ENCODE measurements around the gene ID2. TPM values are rescaled to one million over a fixed set of nuclear protein-coding genes. Genes with fewer than 3 reads are reported as not detected.

ID2 gene
- total RNA-seq, 2 donors from 2014 or later = 172 to 238 TPM

DNA sequence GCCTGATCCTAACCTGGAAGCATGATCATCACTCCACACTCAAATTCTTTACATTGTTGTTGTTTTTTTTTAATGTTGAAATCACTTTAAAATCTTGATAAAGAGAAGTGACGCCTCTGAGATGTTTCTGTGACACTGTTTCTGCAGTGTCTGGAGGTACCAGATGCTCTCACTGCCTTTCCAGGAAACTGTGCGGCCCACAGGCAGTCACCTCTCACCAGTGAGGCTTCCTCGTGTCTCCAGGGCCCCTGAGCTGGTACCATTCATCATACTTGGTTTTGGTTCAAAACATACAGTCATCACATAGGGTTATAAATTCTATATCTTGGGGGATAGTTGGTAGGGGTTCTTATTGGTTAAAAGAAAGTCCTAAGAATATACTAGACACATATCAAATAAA lies 10.1 kb upstream of the ID2 start:
- Histone ChIP-seq H3K9me3 (no peaks in the 10 kb centered on the region), H3K4me3 (no peak overlapping the region), H3K36me3 (no peaks in the 10 kb centered on the region), H3K27ac (no peak overlapping the region), H3K4me1 (replicated peaks) (no peaks in the 10 kb centered on the region), H3K27me3 (replicated peaks; ENCODE audit: insufficient read depth) (no peaks in the 10 kb centered on the region)
- intact Hi-C loops (cut with DNase I) = no loop called here
- TF ChIP-seq, protein P1, sequence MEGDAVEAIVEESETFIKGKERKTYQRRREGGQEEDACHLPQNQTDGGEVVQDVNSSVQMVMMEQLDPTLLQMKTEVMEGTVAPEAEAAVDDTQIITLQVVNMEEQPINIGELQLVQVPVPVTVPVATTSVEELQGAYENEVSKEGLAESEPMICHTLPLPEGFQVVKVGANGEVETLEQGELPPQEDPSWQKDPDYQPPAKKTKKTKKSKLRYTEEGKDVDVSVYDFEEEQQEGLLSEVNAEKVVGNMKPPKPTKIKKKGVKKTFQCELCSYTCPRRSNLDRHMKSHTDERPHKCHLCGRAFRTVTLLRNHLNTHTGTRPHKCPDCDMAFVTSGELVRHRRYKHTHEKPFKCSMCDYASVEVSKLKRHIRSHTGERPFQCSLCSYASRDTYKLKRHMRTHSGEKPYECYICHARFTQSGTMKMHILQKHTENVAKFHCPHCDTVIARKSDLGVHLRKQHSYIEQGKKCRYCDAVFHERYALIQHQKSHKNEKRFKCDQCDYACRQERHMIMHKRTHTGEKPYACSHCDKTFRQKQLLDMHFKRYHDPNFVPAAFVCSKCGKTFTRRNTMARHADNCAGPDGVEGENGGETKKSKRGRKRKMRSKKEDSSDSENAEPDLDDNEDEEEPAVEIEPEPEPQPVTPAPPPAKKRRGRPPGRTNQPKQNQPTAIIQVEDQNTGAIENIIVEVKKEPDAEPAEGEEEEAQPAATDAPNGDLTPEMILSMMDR (IDR thresholded peaks at IDR 0.05) = no peak
- TF ChIP-seq POLR2AphosphoS5 (IDR thresholded peaks at IDR 0.05) = no peak
- no peak for TF ChIP-seq POLR2A (IDR thresholded peaks at IDR 0.05)
- no peak for DNase-seq (ENCODE audit: low spot score)
- 88% methylated on average over 3 of the region's 3 CpGs for WGBS

DNA sequence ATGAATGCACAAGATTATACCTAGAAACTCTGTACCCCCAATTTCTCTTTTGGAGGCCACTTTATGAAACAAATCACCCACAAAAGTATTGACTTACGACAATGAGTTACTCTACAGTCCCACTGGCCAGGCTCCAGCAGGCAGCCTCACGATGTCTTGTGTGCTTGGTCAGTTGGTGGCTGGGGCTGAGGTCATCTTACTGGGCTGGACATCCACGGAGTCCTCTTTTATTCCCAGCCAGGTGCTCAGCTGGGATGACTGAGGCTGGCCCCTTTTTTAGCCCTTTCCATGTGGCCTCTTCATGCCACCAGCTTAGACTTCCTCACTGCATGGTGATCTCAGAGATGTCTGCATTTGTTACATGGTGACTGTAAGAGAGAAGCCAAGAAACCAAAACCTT lies 8.9 kb upstream of the ID2 start:
- 89% methylated on average over 3 of the region's 3 CpGs for WGBS
- Histone ChIP-seq H3K9me3 (no peaks in the 10 kb centered on the region), H3K27me3 (replicated peaks; ENCODE audit: insufficient read depth) (no peaks in the 10 kb centered on the region), H3K4me1 (replicated peaks) (peaks cover 5% of the 10 kb centered on the region), H3K36me3 (no peaks in the 10 kb centered on the region), H3K4me3 (no peak overlapping the region), H3K27ac (no peak overlapping the region)
- TF ChIP-seq POLR2A (IDR thresholded peaks at IDR 0.05) = no peak
- TF ChIP-seq POLR2AphosphoS5 (IDR thresholded peaks at IDR 0.05) = no peak
- TF ChIP-seq, protein P1 (IDR thresholded peaks at IDR 0.05) = no peak
- DNase-seq (ENCODE audit: low spot score) = no peak
- intact Hi-C loops (cut with DNase I) = no loop called here

DNA sequence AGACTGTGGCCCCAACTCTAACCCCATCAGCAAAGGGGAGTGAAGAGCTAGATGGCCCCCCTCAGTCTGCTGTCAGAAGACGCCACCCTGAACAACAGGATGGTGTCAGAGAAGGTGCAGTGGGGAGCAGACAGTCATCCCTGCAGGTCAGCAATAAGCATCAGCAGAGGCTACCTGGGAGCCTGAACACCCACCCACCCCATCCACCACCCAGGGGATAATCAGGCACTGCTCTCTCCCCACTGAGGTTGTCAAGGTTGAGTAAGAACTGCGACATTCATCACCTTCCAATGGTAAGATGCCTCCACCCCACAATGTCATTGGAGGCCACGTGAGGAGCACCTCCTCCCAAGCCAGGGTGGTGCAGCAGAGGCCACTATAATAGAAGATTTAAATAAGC lies 8.5 kb upstream of the ID2 start:
- H3K4me1 ChIP-seq (replicated peaks) = peaks cover 5% of the 10 kb centered on the region
- TF ChIP-seq POLR2A (IDR thresholded peaks at IDR 0.05) = no peak
- TF ChIP-seq POLR2AphosphoS5 (IDR thresholded peaks at IDR 0.05) = no peak
- TF ChIP-seq, protein P1 (IDR thresholded peaks at IDR 0.05) = no peak
- no peaks in the 10 kb centered on the region for H3K27me3 ChIP-seq (replicated peaks; ENCODE audit: insufficient read depth)
- 95% methylated on average over 3 of the region's 3 CpGs for WGBS
- H3K36me3 ChIP-seq = no peaks in the 10 kb centered on the region
- no peaks in the 10 kb centered on the region for H3K9me3 ChIP-seq
- intact Hi-C loops (cut with DNase I) = no loop called here
- no peak for DNase-seq (ENCODE audit: low spot score)
- H3K27ac ChIP-seq = no peak overlapping the region
- no peak overlapping the region for H3K4me3 ChIP-seq

DNA sequence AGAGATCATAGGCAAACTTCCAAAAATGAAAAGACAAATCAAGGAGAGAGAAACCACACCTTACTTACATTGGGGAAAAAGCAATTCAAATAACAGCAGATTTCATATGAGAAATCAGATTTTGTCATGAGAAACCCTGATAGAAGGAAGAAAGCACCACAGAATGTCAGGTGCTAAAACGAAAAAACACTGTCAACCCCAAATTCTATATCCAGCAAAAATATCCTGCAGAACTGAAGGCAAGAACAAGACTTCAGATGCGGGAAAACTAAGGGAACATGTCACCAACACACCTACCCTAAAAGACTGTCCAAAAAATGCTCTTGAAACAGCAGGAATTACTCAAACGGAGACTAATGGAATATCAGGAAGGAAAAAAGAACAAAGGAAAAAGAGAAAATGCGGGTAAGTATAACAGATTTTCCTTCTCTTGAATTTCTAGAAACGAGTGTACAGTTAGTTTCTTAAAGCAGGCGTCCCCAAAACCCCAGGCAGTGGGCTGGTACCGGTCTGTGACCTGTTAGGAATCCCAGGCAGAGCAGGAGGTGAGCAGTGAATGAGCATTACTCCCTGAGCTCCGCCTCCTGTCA lies 7.3 kb upstream of the ID2 start:
- WGBS = 95% methylated on average over 8 of the region's 8 CpGs
- Histone ChIP-seq H3K27me3 (replicated peaks; ENCODE audit: insufficient read depth) (no peaks in the 10 kb centered on the region), H3K4me1 (replicated peaks) (peaks cover 5% of the 10 kb centered on the region), H3K36me3 (no peaks in the 10 kb centered on the region), H3K9me3 (no peaks in the 10 kb centered on the region), H3K4me3 (no peak overlapping the region), H3K27ac (no peak overlapping the region)
- TF ChIP-seq POLR2A (IDR thresholded peaks at IDR 0.05) (no peak), POLR2AphosphoS5 (IDR thresholded peaks at IDR 0.05) (no peak)
- TF ChIP-seq, protein P1 (IDR thresholded peaks at IDR 0.05) = no peak
- DNase-seq (ENCODE audit: low spot score) = no peak
- intact Hi-C loops (cut with DNase I) = no loop called here

DNA sequence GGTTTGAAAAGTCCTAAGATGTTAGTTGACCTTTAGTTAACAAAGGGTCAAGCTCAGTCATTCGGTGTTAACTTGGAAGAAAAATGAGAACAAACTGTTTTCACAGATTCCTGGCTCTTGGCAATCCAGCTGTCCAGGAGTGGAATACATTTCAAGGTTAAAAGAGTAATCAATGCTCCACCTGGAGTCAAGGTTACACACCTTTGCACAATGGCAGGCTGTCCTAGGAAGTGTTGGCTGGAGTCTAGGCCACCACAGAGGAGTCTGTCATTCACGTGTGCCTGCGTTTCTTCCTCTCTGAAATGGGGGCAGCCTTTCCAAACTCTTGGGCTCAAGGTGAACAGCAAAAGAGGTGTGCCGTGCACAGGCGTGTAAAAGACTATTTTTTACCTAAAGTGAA lies 6.3 kb upstream of the ID2 start:
- Histone ChIP-seq H3K4me3 (no peak overlapping the region), H3K36me3 (no peaks in the 10 kb centered on the region), H3K9me3 (no peaks in the 10 kb centered on the region), H3K4me1 (replicated peaks) (peaks cover 5% of the 10 kb centered on the region), H3K27me3 (replicated peaks; ENCODE audit: insufficient read depth) (no peaks in the 10 kb centered on the region), H3K27ac (peak overlapping the region; percentile 97 to 98)
- WGBS = 87% methylated on average over 5 of the region's 5 CpGs
- no peak for DNase-seq (ENCODE audit: low spot score)
- no peak for TF ChIP-seq POLR2A (IDR thresholded peaks at IDR 0.05)
- TF ChIP-seq POLR2AphosphoS5 (IDR thresholded peaks at IDR 0.05) = no peak
- TF ChIP-seq, protein P1 (IDR thresholded peaks at IDR 0.05) = no peak
- intact Hi-C loops (cut with DNase I) = no loop called here
